ENCODE results near the gene FAM170B.

The FAM170B gene

DNA sequence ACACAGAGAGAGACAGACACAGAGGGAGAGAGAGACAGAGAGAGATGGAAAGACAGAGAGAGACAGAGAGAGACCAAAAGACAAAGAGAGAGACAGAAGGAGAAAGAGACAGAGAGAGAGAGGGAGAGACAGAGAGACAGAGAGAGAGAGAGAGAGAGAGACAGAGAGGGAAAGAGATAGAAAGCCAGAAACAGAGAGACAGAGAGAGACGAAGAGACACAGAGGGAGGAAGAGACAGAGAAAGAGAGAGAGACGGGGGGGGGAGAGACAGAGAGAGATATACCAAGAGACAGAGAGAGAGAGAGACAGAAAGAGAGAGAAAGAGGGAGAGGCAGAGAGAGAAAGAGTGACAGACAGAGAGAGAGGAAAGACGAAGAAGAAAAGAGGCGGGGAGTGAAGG is 28.7 kb downstream of the FAM170B start:
- no peak for DNase-seq

DNA sequence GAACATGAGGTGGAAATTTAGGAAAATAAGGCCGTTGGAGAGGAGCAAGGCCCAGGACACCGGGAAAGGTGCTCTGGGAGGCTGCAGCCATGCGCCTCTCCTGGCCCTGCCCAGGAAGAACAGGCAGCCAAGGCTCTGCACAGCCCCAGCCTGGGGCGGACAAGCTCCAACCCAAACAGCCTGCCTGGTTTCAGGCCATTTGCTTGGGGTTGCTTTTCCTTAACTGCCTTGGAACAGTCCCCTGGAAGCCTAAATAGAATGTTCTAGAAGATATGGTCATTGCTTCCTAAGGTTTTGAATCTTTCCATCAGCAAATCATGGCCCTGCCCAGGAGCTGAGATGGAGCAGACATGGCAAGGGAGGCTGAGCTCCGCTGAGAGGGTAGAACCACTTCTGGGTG is 29.5 kb downstream of the FAM170B start:
- DNase-seq: no peak

DNA sequence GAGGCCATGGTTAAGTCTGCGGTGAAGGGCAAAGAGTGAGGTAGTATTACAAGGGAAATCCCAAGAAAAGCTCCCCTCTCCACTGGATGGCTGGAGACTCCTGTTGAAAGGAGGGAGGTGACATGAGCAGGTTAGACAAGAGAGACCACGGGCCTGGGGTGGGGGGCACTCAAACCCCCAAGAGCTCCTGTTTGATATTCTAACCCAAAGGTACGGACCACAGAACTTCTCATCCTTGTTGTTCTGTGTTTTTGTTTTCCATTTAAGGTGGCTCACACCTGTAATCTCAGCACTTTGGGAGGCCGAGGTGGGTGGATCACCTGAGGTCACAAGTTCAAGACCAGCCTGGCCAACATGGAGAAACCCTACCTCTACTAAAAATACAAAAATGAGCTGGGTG is 30.1 kb downstream of the FAM170B start:
- DNase-seq: no peak

DNA sequence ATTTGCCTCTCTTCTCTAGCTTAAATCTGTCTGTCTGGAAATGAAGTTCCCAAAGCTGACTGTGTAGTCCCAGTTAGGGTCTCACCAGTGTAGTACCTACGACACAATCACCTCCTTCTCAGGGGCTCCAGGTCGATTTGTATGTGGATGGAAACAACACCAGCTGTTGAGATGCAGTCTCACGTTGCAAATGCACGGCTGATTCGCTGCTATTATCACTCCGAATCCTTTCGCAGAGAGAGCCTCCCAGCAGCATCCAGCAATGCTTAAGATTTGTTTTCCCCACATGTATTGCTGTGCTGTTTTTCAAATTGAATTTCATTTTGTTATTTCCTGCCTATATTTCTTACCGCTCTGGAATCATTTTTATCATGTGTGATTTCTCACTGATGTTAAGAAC is 34.8 kb downstream of the FAM170B start:
- no peak for DNase-seq

DNA sequence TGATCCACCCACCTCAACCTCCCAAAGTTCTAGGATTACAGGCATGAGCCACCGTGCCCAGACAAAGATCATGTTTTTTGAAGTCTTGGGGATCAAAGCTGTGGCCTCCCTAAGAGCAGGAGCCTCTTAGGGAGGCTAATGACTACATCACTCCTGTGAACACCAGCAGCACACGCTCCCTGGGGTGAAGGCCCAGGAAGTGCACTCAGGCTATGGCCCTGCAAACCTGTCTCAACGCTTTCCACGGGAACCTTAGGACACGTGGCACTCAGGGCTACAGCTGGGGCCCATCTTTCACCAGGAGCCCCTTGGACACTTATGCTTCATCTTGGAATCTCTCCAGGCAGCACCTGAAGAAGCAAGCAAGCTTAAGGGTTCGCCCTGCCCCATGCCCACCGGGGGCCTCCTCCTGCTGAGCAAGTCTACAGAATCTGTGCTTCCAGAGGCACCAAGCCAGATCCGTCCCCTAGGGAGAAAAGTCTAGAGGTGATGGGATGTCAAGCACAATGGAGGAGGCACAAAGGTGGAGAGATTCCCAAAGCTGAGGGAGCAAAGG is 36.9 kb downstream of the FAM170B start:
- no peak for DNase-seq

DNA sequence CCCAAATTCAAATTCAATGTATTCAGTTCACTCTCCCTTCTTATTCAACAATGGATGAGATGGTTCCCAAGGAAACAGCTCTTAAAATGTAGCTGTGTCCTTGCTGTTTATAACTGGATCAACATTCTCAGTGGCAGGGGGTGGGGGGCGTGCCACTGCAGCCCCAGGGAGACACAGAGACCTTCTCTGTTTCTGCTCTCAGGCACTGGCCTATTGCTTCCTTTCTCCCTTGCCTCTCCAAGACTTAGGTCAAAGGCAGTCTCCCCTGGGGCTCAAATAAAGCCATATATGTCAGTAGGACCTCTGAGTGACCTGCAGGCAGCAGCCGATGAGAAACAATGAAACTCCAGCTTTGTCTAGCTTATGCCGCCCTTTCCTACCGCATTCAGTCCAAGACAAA is 39.2 kb downstream of the FAM170B start:
- no peak for DNase-seq

DNA sequence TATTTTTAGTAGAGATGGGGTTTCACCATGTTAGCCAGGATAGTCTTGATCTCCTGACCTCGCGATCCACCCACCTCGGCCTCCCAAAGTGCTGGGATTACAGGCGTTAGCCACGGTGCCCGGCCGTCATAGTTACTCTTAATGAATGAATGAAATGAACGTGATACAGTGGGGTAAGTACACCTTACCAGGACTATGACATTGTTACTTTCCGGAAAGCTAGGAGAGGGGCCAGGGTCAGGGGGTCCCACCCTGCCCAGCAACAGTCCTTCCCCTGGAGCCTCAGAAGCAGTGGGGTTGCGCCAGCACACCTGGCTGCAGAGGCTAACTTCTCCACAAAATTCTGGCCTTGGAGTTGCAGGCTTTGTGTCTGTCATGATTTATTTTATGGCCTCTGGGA is 39.9 kb downstream of the FAM170B start:
- DNase-seq: no peak

DNA sequence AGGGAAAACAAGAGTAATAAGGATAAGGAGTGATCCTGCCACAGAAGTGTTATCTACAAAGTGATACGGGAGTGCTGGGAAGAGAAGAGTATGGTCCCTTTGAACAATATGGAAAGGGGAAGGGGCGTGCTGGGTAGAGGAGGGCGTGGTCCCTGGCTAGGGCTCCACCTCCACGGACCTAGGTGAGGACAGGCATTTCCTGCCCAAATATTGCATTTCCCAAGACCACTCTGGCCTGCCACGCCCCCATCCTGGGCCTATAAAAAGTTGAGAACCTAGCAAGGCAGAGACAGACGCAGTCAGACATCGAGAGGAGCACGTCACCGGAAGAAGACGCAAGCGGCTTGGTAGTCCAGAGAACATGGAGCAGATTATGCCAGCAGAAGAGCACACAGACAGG is 41.3 kb downstream of the FAM170B start:
- no peak for DNase-seq

DNA sequence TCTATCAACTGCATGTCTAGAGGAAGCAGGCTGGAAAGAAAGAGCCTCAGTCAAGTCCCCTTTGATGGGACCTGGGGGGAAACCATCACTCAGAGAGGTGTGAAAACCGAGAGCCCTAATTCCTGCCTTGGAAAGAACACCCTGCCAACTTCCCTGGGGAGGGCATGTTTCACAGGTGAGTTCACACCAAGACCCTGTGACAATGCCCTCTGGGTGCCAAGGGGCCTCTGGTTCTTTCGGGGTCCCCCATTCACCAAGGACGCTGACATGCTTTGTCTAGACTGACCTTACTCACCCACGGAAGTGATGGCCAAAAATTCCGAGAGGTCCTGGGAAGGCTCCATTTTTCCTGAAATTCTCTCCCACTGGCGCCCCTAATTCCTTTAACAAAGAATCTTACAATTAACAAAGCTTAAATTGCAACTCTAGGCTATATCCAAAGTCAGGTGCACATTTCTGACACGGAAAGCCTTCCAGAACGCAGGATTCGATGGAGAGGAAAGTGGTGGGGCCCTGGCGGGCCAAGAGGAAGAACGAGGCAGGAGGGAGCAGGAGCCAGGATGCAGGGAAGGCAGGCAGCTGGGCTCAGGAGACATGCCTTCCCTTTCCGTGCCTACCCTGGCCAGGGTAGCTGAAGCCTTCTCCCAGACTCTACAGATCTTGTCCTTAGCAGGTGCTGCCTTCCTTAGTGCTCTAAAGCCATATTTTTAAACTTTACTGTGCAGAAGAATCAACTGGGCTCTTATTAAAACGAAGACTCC is 42.2 kb downstream of the FAM170B start:
- DNase-seq: no peak

DNA sequence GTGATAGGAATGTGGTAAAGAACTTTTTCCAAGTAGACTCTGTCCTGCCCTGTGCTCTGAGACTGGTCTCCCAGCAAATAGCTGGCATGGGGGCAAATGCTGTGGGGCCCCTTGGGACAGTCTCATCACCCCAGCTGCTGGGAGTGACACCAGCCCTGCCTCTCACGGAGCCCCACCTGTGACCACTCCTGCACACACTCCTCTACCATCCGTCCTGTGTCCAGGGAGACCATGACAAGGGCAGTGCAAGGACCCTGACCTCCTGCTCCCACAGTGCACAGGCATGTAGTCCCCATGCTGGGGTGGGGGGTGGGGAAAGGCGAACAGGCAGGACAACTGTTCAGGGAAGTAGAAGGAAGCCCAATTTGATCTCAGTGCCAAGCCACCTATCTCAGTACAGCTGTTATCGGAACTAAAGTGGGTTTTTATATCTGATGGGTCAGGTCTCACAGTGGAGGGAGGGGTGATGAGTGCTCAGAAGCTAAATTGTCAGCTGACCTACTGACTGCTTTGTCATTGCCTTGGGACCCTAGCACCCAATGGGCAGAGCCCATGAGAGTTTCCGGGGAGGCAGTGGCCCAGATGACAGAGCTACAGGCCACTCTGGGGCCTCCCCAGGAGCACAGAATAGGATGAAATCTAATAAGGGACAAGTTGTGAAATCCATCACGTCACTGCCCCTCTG is 43.0 kb downstream of the FAM170B start:
- DNase-seq: no peak

DNA sequence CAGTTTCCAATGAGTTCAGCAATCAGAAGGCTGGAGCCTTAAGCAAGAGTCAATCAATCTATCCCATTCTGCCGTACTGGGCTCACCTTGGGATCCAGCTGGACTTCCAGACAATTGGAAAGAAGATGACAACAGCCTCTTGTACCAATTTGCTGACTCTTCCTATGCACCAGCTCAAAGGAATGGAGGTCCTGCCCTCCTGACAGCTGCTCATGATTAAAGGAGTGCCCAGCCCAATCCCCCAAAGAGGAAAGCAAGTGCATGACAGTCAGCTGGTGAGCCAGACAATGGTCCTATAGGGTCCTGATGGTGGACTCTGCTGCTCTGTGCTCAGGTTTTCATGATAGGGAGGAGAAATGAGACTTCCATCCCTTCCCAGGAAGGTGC is 43.6 kb downstream of the FAM170B start:
- DNase-seq: no peak

DNA sequence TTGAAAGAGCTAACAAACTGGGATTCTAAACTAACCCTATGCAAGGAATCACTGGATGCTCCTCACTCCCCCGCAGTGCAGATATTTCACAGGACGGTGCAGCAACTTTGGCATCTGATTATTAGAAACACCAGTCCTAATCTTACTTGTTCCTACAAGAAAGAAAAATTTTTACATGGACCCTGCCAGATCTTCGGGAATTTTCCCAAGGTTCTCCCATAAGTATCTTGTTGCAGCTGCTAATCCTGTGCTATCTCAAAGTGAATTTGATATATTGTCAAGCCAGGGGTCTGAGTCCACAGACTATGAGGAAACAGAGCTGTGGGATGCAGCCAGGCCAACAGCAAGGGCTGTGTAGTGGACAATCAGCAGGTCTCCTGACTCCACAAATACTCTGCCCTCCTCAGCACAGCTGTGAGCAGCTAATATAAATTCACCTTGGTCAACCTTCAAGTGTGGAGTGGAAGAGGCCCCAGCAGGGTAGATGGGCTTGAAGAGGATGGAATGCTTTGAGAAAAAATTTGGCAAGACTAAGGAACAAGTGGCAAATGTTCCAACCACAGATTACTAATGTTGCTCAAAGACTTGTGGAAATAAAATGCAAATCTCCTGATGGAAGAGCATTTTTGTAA is 44.1 kb downstream of the FAM170B start:
- no peak for DNase-seq

DNA sequence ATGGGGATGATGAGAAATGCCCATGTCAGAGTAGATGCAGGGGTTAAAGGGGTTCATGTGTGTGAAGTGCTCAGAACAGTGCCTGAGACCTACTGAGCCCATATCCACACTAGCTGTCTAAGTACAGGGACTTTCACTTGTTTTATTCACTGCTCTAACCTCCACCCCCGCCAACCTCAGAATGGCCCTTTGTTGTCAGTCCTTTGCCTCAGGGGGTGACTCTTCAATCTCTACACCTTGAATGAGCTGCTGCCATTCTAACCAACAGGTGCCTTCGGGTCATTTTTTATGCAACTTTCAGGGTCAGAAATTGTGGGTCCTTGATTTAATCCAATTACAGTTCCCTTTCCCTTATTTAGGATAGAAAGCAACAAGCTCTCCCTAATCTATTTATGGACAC is 44.7 kb downstream of the FAM170B start:
- no peak for DNase-seq

DNA sequence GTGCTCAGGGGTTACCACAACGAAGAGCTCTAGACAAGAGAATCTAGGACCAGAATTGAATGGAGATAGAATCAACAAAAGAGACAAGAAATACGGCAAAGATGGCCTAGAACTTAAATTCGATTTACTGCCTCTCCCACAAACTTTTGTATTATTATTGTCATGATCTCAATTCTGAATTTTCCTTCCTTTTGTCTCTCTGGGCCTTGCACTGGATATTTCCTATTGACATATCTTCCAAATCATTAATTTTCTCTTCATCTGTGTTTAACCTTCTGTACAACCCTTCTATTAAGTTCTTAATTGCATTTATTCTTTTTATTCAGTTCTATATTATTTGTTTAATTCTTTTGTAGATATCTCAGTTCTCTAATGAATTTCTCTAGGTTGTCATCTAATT is 46.9 kb downstream of the FAM170B start:
- no peak for DNase-seq

DNA sequence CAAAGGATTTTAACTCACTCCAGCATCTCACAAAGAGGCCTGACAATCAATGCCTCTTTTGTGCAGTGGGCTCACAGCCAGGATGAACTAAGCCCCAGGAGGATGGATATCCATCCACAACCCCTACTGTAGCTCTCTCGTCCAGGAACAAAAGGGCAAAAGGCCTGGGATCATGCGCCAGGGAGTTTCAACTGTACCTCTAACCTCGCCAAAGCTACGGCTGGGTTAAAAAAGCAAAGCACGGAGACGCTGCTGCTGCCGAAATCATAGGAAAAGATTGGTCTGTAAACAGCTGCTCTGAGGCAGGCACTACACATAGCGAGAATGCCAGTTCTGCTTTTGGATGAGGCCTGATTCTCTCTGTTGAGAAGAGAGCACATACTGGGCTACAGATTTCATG is 50.6 kb downstream of the FAM170B start:
- DNase-seq: no peak

DNA sequence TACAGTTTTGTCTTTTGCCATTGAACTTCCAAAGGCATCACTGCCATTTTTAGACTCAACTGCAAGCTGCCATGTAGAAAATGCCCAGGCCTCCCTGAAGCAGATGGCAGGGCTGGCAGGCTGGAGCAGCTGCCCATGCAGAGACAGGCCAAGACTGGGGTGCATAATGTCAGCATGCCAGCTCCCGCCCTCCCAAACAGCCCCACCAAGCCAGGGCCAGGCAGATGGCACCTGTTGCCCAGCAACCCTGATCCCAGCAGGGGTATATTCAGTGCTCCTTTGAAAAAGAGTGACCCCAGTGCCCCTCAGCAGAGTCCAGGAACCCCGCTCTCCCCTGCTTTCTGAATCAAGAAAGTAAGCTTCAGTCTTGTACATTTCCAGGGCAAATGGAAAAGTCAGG is 51.1 kb downstream of the FAM170B start:
- no peak for DNase-seq

DNA sequence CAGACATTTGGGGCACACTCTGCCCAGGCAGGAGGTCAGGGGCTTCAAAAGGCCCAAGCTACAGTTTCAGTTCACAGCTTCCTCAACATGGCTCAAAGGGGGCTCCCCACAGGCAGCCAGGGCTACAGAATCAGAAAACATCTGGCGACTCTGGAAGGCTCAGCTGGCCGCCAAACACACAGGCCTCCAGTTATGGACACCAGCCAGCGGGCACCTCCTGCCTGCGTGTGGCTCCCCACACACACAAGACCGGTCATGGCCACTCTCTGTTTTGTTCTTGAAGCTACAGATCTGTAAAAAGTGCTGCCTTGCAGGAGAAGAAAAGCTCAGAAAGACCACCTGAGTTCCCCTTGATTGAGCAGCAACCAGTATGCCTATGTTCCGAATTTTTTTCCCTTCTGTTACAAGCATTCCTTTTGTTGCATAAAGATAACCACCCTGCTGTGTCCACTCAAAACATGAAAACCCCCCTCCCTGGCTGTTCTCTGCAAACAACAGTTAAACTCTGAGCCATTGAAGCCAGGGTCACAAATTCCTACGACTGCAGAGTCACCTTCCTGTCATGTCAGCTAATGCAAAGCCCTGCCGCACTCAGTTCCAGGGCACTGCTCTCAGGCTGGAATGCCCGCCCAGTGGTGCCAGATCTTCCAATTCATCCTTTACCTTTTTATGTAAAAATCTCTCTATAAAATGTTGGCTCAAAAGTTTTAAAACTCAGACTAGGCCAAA is 52.1 kb downstream of the FAM170B start:
- no peak for DNase-seq

All from right kidney (tissue), 1 donor.